Renal pelvis (tissue), 12 donors: Measurements from ENCODE around the gene KRT82. TPM values are rescaled to one million over a fixed set of nuclear protein-coding genes. Genes with fewer than 3 reads are reported as not detected.
"Not testable (repeated sequence)": the region's sequence is repeated elsewhere in the genome, so short reads cannot be mapped to it uniquely, and the experiment has no call there.

Source experiments
- DNase-seq: peaks from one replicate; pipeline ENCODE4 v3.0.0-alpha.2; 2013
- long read RNA-seq, 16 experiments: transcript quantifications; one replicate each; lab custom pipeline, GENCODE V29; 2026
- polyA plus RNA-seq, 3 donors: library from polyadenylated mRNA; unstranded; fragments of 120-200 nt; gene quantifications; one replicate each; pipeline ENCODE4 v1.2.1, GENCODE V29; 2013; ENCODE audit not compliant: insufficient read length in 3 of 3

The KRT82 gene
- polyA plus RNA-seq: not detected
- long read RNA-seq, donor 1: 0 reads
- long read RNA-seq, donor 2: 0 reads
- long read RNA-seq, donor 3: 0 reads
- long read RNA-seq, donor 4: 0 reads
- long read RNA-seq, donor 5: 0 reads
- long read RNA-seq, donor 6: 0 reads
- long read RNA-seq, donor 7: 0 reads
- long read RNA-seq, donor 8: 0 reads
- long read RNA-seq, donor 9: 0 reads
- long read RNA-seq, donor 10: 0 reads
- long read RNA-seq, donor 11: 0 reads
- long read RNA-seq, donor 12: 0 reads
- long read RNA-seq, donor 13: 0 reads
- long read RNA-seq, donor 14: 0 reads
- long read RNA-seq, donor 15: 0 reads
- long read RNA-seq, donor 16: 0 reads

- DNase-seq: no peak
Measured at GRCh38 chr12:52405922-52406385, at the start of gene KRT82. Gene KRT82 (minus strand): TSS chr12:52406335. CDS start chr12:52406277, 58 bp downstream.

DNA sequence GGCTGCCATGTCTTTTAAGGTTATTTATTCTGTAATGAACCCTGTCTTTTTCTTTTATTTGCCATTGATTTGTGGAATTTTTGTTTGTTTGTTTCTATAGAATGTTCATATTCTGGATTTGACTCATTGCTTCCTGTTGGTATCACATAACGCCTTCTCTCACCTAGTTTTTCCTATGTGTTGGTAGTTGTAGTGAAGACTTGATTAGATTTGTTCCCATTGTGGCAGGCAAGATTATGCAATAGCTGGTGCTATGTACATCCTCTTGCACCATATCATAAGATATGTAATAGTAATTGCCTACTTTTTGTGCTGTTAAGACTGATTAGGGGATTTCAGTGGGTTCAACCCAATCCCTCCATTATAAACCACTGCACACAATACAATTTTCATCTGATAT, 49.7 kb upstream of the KRT82 start:
- no peak for DNase-seq

GRCh38 chr12:52454411-52455201, 48.5 kb upstream of the KRT82 start:
- no peak for DNase-seq

DNA sequence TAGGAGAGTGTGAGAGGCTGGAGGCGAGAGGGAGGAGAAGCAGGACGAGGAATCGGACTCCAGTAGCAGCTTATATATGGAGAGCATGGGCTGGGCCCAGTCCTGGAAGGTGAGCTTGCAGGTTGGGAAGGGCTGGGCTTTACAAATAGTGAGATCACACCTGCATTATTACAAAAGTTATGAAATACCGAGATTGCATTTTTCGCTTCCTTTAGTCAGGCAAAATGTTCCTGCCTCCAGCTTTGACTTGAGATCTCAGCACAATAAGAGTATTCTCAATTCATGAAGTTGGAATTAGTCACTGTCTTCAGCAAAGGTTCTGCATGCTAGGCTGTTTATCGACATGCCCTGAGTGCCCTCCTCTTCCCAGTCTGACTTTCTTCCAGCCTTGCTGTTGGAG, 46.0 kb upstream of the KRT82 start, which contains the start of gene KRT6B:
KRT6B (minus strand) TSS at position 46 of the 400 bp plus-strand sequence. CDS start 68 bp downstream, outside the sequence.
- DNase-seq: no peak

DNA sequence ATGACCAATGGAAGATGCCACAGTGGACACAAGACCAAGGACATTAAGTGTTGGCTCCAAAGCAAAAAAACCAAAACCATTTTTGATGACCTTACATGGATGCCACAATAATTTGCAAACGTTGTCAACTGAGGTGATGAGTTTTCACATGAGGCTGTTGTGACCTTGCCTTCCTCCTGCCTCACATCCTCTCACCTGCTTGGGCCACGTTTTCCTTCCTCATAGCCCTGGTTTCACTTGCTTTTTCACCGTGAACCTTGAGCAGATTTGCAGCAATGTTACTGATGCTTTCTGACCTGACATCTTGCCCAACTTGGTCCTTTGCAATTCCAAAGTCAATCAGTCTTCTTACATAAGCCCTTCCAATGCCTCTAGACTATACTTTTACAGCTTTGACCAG, 42.1 kb upstream of the KRT82 start:
- DNase-seq: no peak

DNA sequence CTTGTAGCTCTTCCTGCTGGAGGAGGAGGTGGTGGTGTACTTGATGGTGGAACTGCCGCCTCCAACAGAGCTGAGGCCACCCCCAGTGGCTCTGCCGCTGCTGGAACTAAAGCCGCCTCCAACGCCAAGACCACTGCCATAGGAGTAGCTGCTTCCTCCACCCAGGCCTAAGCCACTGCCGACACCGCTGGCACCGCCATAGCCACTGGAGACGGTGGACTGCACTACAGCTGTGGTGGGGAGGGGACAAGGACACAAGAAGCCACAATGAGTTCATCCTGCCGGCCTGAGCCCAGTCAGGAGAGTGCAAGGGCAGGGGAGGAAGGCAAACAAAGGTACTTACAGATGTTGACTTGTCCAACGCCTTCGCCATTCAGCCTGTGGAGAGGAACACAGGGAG, 41.1 kb upstream of the KRT82 start:
- DNase-seq: not testable (repeated sequence)

DNA sequence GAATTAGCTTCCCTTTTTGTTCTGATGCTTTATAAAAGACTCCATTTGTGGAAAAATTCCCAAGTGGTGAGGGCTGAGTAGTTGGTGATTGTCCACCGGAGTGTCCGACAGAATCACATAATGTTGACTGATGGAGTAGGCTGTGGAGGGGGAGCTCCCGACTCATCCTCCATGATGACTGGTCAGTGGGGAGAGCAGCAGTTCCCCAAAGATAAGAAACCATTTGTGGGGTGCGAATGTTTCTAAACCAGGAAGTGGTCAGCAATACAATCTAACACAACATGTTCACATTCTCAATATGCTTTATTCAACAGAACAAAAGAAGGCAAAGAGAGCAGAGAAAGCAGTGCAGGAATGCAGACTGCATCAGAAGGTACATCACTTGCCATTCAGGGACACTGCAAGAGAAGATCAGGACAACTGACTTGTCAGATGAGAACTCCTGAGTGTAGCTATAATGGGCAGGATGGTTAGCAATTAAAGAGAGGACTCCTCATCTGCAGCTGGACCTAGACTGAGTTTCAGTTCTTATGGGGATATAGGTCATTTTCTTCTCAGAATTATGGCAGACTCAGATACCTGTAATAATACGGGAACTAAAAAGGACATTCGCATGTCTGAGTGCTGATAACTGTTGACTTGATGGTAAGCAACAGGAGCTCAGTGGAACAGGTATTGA, 40.4 kb upstream of the KRT82 start:
- no peak for DNase-seq

GRCh38 chr12:52445876-52446275, 39.7 kb upstream of the KRT82 start:
- DNase-seq: no peak

GRCh38 chr12:52444647-52445595, 38.8 kb upstream of the KRT82 start:
- no peak for DNase-seq

DNA sequence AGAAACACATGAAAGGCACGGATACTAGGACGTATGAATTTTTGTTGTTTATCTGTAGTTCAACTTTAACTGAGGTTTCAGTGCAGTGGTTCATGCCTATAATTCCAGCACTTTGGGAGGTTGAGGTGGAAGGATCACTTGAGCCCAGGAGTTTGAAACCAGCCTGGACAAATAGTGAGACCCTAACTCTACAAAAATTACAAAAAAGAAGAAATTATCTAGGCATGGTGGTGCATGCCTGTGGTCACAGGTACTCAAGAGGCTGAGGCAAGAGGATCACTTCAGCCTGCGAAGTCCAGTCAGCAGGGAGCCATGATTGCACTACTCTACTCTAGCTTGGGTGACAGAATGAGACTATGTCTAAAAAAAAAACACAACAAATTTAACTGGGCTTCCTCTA, 37.8 kb upstream of the KRT82 start:
- no peak for DNase-seq

DNA sequence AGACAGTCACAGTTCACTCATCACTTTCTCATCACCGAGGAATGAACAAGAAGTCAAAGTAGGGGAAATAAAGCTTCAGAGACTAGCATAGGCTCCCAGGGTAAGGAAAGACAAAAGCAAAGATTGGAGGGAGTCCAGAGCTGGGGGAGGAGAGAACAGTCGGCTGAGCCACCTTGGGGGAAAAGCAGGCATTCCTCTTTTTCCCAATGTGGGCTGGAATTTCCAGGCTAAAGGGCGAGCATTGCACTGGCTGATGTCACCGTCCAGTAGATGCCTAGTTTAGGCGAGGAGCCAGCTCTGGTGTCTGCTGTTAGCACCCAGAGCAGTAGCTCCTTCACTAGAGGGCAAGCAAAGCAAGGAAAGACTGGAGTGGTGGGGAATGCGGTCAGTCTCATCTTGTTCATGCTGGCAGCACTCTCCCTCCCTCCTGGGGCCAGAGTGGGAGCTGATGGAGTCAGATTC, 36.5 kb upstream of the KRT82 start:
- no peak for DNase-seq

- no peak for DNase-seq
Measured at GRCh38 chr12:52441320-52441911, 35.3 kb upstream of the KRT82 start.

DNA sequence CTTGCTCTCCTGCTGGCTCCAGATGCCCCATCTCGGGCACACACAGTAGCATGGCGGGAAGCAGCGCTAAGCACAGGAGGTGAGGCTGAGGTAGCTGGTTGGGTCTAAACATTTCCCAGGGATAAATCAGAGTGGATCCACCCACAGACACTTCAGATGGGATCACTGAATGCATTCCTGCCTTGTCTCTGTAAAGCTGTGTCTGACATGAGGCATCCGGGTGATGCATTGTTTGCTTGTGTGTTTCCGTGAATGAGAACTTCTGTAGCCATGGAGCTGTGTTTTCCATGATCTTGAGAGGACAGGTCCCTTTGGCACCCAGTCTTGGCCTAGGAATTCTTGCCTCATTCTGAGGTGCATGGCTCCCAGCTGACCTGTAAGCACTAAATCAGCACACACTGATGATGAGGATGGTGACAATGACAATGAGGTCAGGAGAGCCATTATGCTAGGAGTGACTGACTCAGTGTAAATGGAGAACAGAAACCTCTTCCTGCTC, 34.7 kb upstream of the KRT82 start:
- DNase-seq: no peak

DNA sequence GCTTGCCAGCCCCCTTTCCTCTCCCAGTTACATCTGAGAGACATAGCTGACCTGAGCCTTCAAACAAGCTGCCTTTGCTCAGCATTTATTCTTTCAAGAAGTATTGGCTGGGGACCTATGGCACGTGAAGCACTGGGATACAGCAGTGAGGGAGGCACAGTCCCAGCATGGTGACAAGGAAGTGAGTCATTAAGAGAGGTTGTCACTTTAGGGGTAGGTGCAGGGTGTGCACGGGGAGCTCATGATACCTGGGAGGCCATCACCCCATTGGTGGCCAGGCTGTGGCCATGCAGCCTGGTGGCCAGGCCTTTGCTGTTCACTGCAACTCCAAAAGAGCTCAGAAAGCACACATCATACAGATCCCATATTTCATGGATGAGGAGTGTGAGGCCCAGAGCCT, 33.7 kb upstream of the KRT82 start:
- no peak for DNase-seq

DNA sequence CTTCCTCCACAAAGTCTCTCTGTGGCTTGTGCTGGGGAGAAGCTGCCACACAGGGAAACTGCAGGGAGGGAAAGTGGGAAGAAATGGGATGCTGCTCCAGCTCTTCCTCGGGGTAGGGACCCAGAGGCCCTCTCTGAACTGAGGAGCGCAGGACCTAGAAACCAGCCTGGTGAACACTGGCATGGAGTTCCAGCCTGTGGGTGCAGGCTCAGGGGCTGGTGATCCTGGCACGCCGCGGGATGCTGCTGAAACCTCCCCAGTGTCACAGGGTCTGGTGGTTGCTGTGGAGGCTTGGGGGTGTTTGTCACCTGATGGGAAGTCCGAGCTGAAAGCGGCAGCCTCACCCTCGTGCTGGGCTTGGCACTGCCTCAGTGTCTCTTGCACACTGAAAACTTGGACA, 33.3 kb upstream of the KRT82 start:
- no peak for DNase-seq

DNA sequence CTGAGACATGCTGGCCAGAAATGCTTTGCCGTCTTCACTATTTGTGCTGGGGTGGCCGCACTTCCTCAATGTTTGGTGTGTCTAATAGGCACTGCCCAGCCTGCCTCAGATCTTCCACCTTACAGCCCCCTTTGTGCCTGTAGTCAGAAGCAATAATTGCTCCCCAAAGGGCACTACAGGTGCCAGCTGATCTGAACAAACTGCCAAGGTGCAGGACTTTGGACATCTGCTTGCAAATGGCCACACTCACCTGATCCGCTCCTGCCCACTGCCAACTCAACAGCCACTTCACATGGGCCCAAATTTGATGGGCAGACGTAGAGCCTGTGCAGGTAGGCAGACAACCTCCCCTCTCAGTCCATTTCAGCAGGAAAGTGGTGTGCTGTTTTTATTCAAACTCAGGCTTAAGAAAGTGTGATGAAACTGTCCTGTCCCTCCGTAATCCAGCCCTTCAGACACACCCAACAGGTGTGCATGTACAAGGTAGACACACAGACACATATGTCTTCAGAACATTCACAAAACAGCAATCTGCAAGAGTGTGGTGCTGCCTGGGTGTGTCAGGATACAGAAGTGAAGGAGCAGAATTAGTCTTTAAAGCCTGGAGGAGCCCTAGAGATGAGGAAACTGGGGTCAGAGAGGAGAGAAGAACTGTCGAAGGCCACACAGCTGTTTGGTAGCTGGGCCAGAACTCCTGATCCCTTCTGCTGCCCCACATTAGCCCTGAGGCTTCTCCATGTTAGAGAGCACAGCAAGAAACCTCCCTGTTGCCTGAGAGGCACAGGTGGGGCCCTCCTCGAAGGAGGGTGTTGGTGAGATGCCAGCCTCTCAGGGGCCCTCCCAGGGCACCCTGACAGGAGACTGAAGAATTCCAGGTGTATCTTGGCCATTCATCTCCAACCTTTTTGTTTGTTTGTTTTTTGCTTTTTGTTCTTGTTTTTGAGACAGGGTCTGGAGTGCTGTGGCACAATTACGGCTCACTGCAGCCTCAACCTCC, 32.5 kb upstream of the KRT82 start:
- DNase-seq: no peak

DNA sequence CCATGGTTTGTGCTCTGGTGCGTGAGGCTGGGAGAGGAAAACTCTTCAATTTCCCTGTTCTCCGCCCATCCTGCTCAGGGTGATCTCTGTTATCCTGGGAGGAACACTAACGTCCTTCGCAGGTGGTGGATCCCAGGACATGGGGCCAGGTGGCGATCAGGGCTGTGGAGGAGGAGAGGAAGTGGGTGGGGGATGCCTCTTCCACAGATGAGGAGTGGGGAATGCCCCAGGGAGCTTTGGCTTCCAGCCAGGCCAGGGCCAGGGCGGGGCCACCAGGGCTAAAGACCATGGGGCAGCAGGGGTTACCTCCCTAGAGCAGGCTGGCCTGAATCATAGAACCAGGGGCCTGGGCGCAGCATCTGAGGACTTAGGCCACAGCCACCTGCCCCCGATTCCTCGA, 31.4 kb upstream of the KRT82 start:
- DNase-seq: no peak

DNA sequence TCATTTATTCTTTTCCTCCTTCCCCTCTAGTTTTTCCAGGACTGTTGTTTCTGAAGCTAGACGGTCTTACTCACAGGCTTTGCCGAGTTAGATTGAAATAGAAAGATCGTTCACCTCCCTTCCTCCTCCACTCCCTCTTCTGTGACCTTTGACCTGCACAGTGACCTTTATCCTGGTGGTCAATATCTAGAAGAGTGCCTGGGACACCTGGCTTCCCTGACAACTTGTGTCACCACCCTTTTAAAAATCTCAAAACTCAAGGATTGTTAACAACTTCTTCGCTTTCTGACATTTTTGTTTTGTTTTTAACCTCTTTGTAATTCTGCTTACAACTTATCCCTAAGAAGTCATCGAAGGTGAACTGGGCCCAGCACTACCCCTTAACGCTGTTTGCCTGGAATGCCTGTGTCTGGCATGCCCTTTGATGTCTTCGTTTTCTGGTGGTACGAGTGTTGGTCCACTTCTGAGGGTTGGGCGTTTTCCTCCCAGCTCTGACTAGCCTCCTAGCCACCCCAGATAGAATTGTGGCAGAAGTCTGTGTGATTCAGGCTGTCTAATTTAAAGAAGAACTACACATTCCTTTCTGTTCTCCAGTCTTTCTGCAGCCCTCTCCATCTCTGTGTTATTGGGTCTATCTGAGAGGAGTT, 30.8 kb upstream of the KRT82 start:
- DNase-seq: no peak
